K562 (cell line): Measurements from ENCODE around the gene GLMN. TPM values are rescaled to one million over a fixed set of nuclear protein-coding genes. Genes with fewer than 3 reads are reported as not detected.

Experiments
- ARID3A ChIP-seq: IDR thresholded peaks from 2 replicates; pipeline ENCODE4 v1.6.1; 2012; ENCODE audit warnings: low read depth, low read length, improper control_type of control experiment, borderline replicate concordance
- ATF3 ChIP-seq, 2 experiments: fragments of 450-650 bp in 1 of 2; sonication (generic) in 1 of 2; formaldehyde crosslinking in 1 of 2; IDR thresholded peaks in 1 of 2; conservative IDR thresholded peaks in 1 of 2; 2 replicates each; pipeline versions ENCODE4 v1.6.1 to v1.8.1; 2016 to 2023; ENCODE audit warnings: mild to moderate bottlenecking in 2 of 2, moderate library complexity in 2 of 2, inconsistent platforms in 1 of 2, missing genetic modification reagents in 1 of 2
- CHAMP1 ChIP-seq: fragments of 450-650 bp; IDR thresholded peaks from 2 replicates; pipeline ENCODE4 v1.6.1; 2016; ENCODE audit warnings: mild to moderate bottlenecking
- CREBBP ChIP-seq: IDR thresholded peaks from one replicate; pipeline ENCODE4 v1.6.1; 2012; ENCODE audit warnings: low read depth, mild to moderate bottlenecking, control low read depth, inconsistent platforms, low read length
- CTBP1 ChIP-seq: fragments of 450-650 bp; IDR thresholded peaks from 2 replicates; pipeline ENCODE4 v1.6.1; 2016; ENCODE audit warnings: borderline replicate concordance
- GATA2 ChIP-seq: sonication (generic); formaldehyde crosslinking; IDR thresholded peaks from 2 replicates; pipeline ENCODE4 v1.4.0; 2020; ENCODE audit warnings: mild to moderate bottlenecking, missing genetic modification reagents
- HSF4 ChIP-seq: fragments of 250-450 bp; sonication (Bioruptor Pico); IDR thresholded peaks from 2 replicates; pipeline ENCODE4 v2.1.2; 2022; ENCODE audit warnings: mild to moderate bottlenecking, moderate library complexity, borderline replicate concordance
- MTA1 ChIP-seq: fragments of 450-650 bp; IDR thresholded peaks from 2 replicates; pipeline ENCODE4 v1.6.1; 2017; ENCODE audit warnings: borderline replicate concordance
- NFE2 ChIP-seq: IDR thresholded peaks from 2 replicates; pipeline ENCODE4 v1.6.1; 2014; ENCODE audit warnings: antibody characterized with exemption, low read depth
- NFIC ChIP-seq: fragments of 450-650 bp; IDR thresholded peaks from 2 replicates; pipeline ENCODE4 v1.6.1; 2017; ENCODE audit warnings: mild to moderate bottlenecking, inconsistent platforms
- NKRF ChIP-seq: fragments of 450-650 bp; IDR thresholded peaks from 2 replicates; pipeline ENCODE4 v1.6.1; 2016; ENCODE audit warnings: borderline replicate concordance
- NR2C1 ChIP-seq, 2 experiments: fragments of 450-650 bp; IDR thresholded peaks; 2 replicates each; pipeline ENCODE4 v1.6.1; 2017; ENCODE audit warnings: mild to moderate bottlenecking in 2 of 2, antibody characterized with exemption in 1 of 2, inconsistent platforms in 1 of 2, missing compliant biosample characterization in 1 of 2, missing genetic modification characterization in 1 of 2
- NR2F6 ChIP-seq: fragments of 450-650 bp; formaldehyde crosslinking; IDR thresholded peaks from 2 replicates; pipeline ENCODE4 v1.4.0; 2020; ENCODE audit warnings: mild to moderate bottlenecking
- PML ChIP-seq: IDR thresholded peaks from 2 replicates; pipeline ENCODE4 v1.6.1; 2012; ENCODE audit warnings: low read length, inconsistent platforms
- SOX6 ChIP-seq: fragments of 450-650 bp; IDR thresholded peaks from 2 replicates; pipeline ENCODE4 v1.6.1; 2014; ENCODE audit warnings: mild to moderate bottlenecking
- TAF1 ChIP-seq: IDR thresholded peaks from 2 replicates; pipeline ENCODE4 v1.6.1; 2011; ENCODE audit warnings: mild to moderate bottlenecking, low read length, moderate library complexity; ENCODE audit not compliant: insufficient read depth, control insufficient read depth, severe bottlenecking; ENCODE audit errors: extremely low read depth
- ZBTB8A ChIP-seq: fragments of 450-650 bp; IDR thresholded peaks from 2 replicates; pipeline ENCODE4 v1.6.1; 2018; ENCODE audit warnings: mild to moderate bottlenecking, moderate library complexity; ENCODE audit not compliant: partially characterized antibody
- ZNF79 ChIP-seq: fragments of 250-450 bp; sonication (Bioruptor Pico); IDR thresholded peaks from 2 replicates; pipeline ENCODE4 v1.4.0; 2020; ENCODE audit warnings: low read depth, mild to moderate bottlenecking, moderate library complexity
- ZSCAN32 ChIP-seq: fragments of 450-650 bp; formaldehyde crosslinking; IDR thresholded peaks from 2 replicates; pipeline ENCODE4 v1.4.0; 2020; ENCODE audit warnings: mild to moderate bottlenecking, moderate library complexity
- polyA plus RNA-seq, 8 experiments: library from polyadenylated mRNA; depleted of rRNA in 4 of 8; stranded (reverse) in 5 of 8; unstranded in 3 of 8; fragments of >200 nt; fragmentation: Nextera tagmentation in 2 of 8; fragmentation: Illumina TruSeq in 1 of 8; extraction: Ambion mirVana in 2 of 8; extraction: Trizol in 1 of 8; gene quantifications; 2 replicates each; pipeline versions ENCODE4 v1.2.1 to v1.2.3, GENCODE V29; 2011 to 2014; ENCODE audit warnings: inconsistent platforms in 1 of 8, missing spikeins in 1 of 8
- total RNA-seq, 7 experiments: library from RNA; depleted of rRNA in 6 of 7; stranded (reverse); fragments of >200 nt in 6 of 7; fragmentation: Illumina TruSeq in 2 of 7; extraction: Trizol in 2 of 7; gene quantifications; 2 replicates each; pipeline versions ENCODE4 v1.2.1 to v1.2.3, GENCODE V29; 2011 to 2021; ENCODE audit warnings: low replicate concordance in 1 of 7

Gene GLMN
- total and polyA plus RNA-seq, 9 of the 15 experiments (the other 6 are each of a cell fraction or from before 2014, with no cell fraction given): 13.0 to 24.8 (median 19.0) TPM

- TF ChIP-seq CHAMP1: 0 out of 2 replicates have a peak, but pooled peaks have one; percentile 59
- peak; percentile 67 for TF ChIP-seq NR2C1 (IDR thresholded peaks at IDR 0.05)
- TF ChIP-seq NR2C1 (tag; IDR thresholded peaks at IDR 0.05): peak; percentile 58; the same call in 1 of the 2 replicates
- TF ChIP-seq ZBTB8A: no peak
- peak; percentile 74 for TF ChIP-seq NFIC
- peak; percentile 89 for TF ChIP-seq PML
- no peak for TF ChIP-seq ZNF79
- TF ChIP-seq HSF4 (CRISPR knock-in tag): no peak
- TF ChIP-seq NR2F6 (CRISPR knock-in tag): peak; percentile 86; the same call in 1 of the 2 replicates
- TF ChIP-seq ZSCAN32 (CRISPR knock-in tag): no peak
- TF ChIP-seq NFE2: peak; percentile 52
- peak; percentile 98 for TF ChIP-seq SOX6
- peak; percentile 53; the same call in 1 of the 2 replicates for TF ChIP-seq MTA1
- 0 out of 2 replicates have a peak, but pooled peaks have one; percentile 45 for TF ChIP-seq GATA2 (CRISPR knock-in tag)
- TF ChIP-seq ARID3A: peak; percentile 45; the same call in 1 of the 2 replicates
- TF ChIP-seq TAF1: no peak
- TF ChIP-seq CREBBP: no peak
- peak; percentile 37; the same call in 1 of the 2 replicates for TF ChIP-seq ATF3 (IDR thresholded peaks at IDR 0.05)
- no peak for TF ChIP-seq ATF3 (CRISPR knock-in tag; conservative IDR thresholded peaks at IDR 0.05)
- peak; percentile 64; the same call in 1 of the 2 replicates for TF ChIP-seq CTBP1
- TF ChIP-seq NKRF: no peak
These were observed 19.2 kb upstream of the GLMN start (continued) for GRCh38 chr1:92317836-92318493.
